BE2C (cell line): ENCODE measurements around the gene COQ9.
"Not testable (repeated sequence)": the region's sequence is repeated elsewhere in the genome, so short reads cannot be mapped to it uniquely, and the experiment has no call there.

ENCODE experiments used
- DNase-seq: peaks from one replicate; pipeline ENCODE4 v3.0.0-alpha.2; 2020
- H3K27me3 ChIP-seq: fragments of 250-450 bp; sonication (Bioruptor Pico); 2 replicates; pipeline ENCODE4 v1.5.1; 2020; ENCODE audit warnings: mild to moderate bottlenecking
- H3K36me3 ChIP-seq: fragments of 250-450 bp; sonication (Bioruptor Pico); 2 replicates; pipeline ENCODE4 v1.5.1; 2020; ENCODE audit warnings: mild to moderate bottlenecking
- H3K4me1 ChIP-seq: fragments of 250-450 bp; sonication (Bioruptor Pico); 2 replicates; pipeline ENCODE4 v1.5.1; 2020
- H3K4me3 ChIP-seq: 2 replicates; pipeline ENCODE4 v1.5.1; 2011; ENCODE audit warnings: low read depth, low read length
- H3K9me3 ChIP-seq: fragments of 250-450 bp; sonication (Bioruptor Pico); 2 replicates; pipeline ENCODE4 v1.5.1; 2020
- CTCF ChIP-seq: IDR thresholded peaks from 2 replicates; pipeline ENCODE4 v1.5.1; 2012; ENCODE audit warnings: mild to moderate bottlenecking, low read depth, low read length

The COQ9 gene

GRCh38 chr16:57432505-57432904, 14.8 kb upstream of the COQ9 start:
- Histone ChIP-seq H3K4me1 (no peaks in the 10 kb centered on the region), H3K27me3 (no peaks in the 10 kb centered on the region), H3K36me3 (peaks cover 78% of the 10 kb centered on the region), H3K9me3 (no peaks in the 10 kb centered on the region), H3K4me3 (no peak overlapping the region)
- TF ChIP-seq CTCF = no peak
- no peak for DNase-seq

- Histone ChIP-seq H3K4me1 (no peaks in the 10 kb centered on the region), H3K36me3 (peaks cover 75% of the 10 kb centered on the region), H3K9me3 (no peaks in the 10 kb centered on the region), H3K4me3 (no peak overlapping the region), H3K27me3 (no peaks in the 10 kb centered on the region)
- DNase-seq = no peak
- TF ChIP-seq CTCF = no peak
Measured at GRCh38 chr16:57432989-57433388, 14.3 kb upstream of the COQ9 start.

DNA sequence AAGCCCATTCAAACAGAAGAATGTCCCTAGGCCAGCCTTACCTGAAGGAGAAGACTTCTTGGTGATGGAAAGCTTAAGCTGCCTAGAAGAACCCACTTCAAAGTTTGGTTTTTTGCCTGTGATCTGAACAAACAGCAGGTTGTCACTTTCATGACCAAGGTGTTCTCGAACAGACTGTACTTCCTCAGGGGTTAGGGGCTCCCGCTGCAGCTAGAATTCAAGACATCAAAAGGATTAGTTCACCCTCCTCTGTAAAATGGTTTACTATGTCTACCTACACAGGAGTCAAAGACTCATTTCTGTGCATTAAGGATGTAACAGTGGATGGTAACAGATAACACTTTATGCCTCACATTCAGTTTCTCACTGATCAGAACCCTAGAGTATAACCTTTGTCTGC, 13.3 kb upstream of the COQ9 start:
- no peak overlapping the region for H3K4me3 ChIP-seq
- H3K4me1 ChIP-seq = no peaks in the 10 kb centered on the region
- TF ChIP-seq CTCF = no peak
- peaks cover 82% of the 10 kb centered on the region for H3K36me3 ChIP-seq
- no peaks in the 10 kb centered on the region for H3K27me3 ChIP-seq
- no peak for DNase-seq
- H3K9me3 ChIP-seq = no peaks in the 10 kb centered on the region

DNA sequence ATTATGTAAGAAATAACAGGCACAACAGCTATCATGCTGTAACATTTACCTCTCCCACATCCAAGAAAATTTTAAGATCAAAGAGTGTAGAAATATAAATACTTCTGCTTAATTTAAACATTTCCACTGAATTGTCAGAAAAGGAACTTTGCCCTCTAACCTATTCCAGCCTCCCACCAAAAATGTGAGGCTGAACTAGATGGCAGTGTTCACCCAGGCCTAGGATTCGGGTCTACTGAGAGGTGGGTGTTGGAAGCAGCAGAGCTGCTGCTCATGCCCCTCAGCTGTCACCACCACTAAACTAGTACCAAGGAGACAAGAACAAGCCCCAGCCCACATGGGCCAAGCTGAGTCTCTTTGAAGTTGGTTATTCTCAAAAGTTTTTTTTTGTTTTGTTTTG, 11.4 kb upstream of the COQ9 start:
- no peak for TF ChIP-seq CTCF
- Histone ChIP-seq H3K27me3 (no peaks in the 10 kb centered on the region), H3K9me3 (no peaks in the 10 kb centered on the region), H3K4me1 (no peaks in the 10 kb centered on the region), H3K36me3 (peaks cover 85% of the 10 kb centered on the region), H3K4me3 (no peak overlapping the region)
- no peak for DNase-seq

DNA sequence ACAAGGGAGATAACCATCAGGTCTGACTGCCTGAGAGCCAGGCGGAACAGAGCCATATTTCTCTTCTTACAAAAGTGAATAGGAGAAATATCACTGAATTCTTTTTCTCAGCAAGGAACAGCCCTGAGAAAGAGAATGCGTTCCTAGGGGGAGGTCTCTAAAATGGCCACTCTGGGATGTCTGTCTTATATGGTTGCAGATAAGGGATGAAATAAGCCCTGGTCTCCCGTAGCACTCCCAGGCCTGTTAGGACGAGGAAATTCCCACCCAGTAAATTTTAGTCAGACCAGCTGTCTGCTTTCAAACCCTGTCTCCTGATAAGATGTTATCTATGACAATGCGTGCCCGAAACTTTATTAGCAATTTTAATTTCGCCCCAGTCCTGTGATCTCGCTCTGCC, 7.3 kb upstream of the COQ9 start:
- H3K9me3 ChIP-seq, H3K4me3 ChIP-seq, H3K27me3 ChIP-seq, H3K4me1 ChIP-seq, DNase-seq: not testable (repeated sequence)
- H3K36me3 ChIP-seq = peaks cover 56% of the 10 kb centered on the region

DNA sequence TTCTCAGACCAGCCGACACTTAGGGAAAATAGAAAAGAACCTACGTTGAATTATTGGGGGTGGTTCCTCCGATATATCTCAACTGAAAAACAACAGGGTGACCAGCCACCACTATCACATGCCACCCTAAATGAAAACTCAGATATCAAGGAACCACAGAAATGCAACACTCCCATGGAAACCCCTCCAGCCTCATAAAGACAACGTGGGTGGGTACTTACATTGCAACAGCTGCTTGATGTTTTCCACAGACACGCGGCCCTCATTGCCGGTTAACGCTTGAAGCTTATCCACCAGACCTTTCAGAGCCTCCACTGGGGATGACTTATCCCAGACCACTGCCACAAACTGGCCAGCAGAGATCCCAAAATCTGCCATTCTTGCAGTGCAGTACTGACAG, 6.7 kb upstream of the COQ9 start:
- H3K9me3 ChIP-seq, H3K27me3 ChIP-seq, H3K4me3 ChIP-seq, DNase-seq, H3K4me1 ChIP-seq: not testable (repeated sequence)
- peaks cover 50% of the 10 kb centered on the region for H3K36me3 ChIP-seq

DNA sequence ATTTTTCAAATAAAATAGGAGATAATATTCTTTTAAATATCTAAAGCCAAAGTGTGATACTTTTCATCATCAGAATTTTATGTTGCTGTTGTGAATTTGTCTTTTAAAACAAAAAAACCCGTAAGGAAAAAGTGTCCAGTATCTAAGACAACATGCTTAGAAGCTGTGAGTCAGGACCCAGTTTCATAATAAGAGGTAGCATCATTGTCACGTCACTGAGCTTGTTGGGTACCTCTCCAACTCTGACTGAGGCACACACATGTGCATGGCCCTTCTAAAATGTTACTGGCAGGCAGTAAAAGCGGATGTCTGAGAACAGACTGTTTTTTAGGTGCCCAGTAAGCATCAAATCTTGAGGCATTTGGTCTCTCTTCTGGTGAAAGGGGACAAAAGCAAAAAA, 2.6 kb upstream of the COQ9 start:
- peaks cover 18% of the 10 kb centered on the region for H3K36me3 ChIP-seq
- no peak overlapping the region for H3K4me3 ChIP-seq
- H3K9me3 ChIP-seq = no peaks in the 10 kb centered on the region
- no peak for DNase-seq
- no peak for TF ChIP-seq CTCF
- no peaks in the 10 kb centered on the region for H3K4me1 ChIP-seq
- H3K27me3 ChIP-seq = no peaks in the 10 kb centered on the region
